ENCODE results near the gene SUGP2. TPM values are rescaled to one million over a fixed set of nuclear protein-coding genes. Genes with fewer than 3 reads are reported as not detected.
A peak's percentile ranks its signal among the peaks of the same experiment; 100 is the strongest.

SUGP2 gene
- total RNA-seq, 1 donor from 2014 or later: 19.8 TPM

GRCh38 chr19:18949858-18950257 lies 83.5 kb downstream of the SUGP2 start:
- no peaks in the 10 kb centered on the region for H3K9me3 ChIP-seq (ENCODE audit: control insufficient read depth in 3 of 3, low read length in 3 of 3)
- H3K4me1 ChIP-seq (ENCODE audit: control insufficient read depth in 3 of 3, insufficient read depth in 3 of 3, low read length in 3 of 3): peaks cover 0 to 5% (median 3%) of the 10 kb centered on the region in 3 donors
- no peaks in the 10 kb centered on the region for H3K27me3 ChIP-seq (ENCODE audit: control insufficient read depth in 3 of 3, insufficient read depth in 3 of 3, low read length in 3 of 3)
- no peak overlapping the region for H3K27ac ChIP-seq (ENCODE audit: low read depth, low read length)
- H3K9ac ChIP-seq (ENCODE audit: low read depth in 1 of 3, low read length in 3 of 3): no peak overlapping the region
- no peak overlapping the region for H3K4me3 ChIP-seq (ENCODE audit: low read length in 3 of 3)
- peaks cover 7 to 12% (median 12%) of the 10 kb centered on the region in 3 donors for H3K36me3 ChIP-seq (ENCODE audit: control insufficient read depth in 3 of 3, insufficient read depth in 3 of 3, low read length in 3 of 3)

DNA sequence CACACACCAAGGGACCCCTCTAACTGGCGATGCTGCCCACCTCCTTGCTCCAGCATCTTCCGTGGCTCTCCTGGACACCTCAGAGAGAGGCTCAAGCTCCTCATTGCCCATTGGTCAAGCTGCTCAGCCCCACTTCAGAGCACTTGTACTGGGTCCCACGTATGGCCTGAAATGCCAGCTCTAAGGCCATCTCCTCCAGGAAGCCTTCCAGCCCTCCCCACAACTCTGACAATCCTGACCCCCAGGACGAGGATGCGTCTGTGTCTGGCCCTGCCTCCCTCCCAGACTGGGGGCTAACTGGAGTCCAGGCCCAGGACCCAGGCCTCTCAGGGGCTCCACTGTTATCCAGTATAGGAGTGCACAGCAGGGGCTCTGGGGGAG lies 84.4 kb downstream of the SUGP2 start:
- Histone ChIP-seq H3K9ac (ENCODE audit: low read depth in 1 of 3, low read length in 3 of 3) (no peak overlapping the region), H3K27me3 (ENCODE audit: control insufficient read depth in 3 of 3, insufficient read depth in 3 of 3, low read length in 3 of 3) (no peaks in the 10 kb centered on the region), H3K36me3 (ENCODE audit: control insufficient read depth in 3 of 3, insufficient read depth in 3 of 3, low read length in 3 of 3) (peaks cover 7 to 12% (median 12%) of the 10 kb centered on the region in 3 donors), H3K4me3 (ENCODE audit: low read length in 3 of 3) (no peak overlapping the region), H3K27ac (ENCODE audit: low read depth, low read length) (no peak overlapping the region), H3K4me1 (ENCODE audit: control insufficient read depth in 3 of 3, insufficient read depth in 3 of 3, low read length in 3 of 3) (peaks cover 0 to 5% (median 3%) of the 10 kb centered on the region in 3 donors), H3K9me3 (ENCODE audit: control insufficient read depth in 3 of 3, low read length in 3 of 3) (no peaks in the 10 kb centered on the region)

DNA sequence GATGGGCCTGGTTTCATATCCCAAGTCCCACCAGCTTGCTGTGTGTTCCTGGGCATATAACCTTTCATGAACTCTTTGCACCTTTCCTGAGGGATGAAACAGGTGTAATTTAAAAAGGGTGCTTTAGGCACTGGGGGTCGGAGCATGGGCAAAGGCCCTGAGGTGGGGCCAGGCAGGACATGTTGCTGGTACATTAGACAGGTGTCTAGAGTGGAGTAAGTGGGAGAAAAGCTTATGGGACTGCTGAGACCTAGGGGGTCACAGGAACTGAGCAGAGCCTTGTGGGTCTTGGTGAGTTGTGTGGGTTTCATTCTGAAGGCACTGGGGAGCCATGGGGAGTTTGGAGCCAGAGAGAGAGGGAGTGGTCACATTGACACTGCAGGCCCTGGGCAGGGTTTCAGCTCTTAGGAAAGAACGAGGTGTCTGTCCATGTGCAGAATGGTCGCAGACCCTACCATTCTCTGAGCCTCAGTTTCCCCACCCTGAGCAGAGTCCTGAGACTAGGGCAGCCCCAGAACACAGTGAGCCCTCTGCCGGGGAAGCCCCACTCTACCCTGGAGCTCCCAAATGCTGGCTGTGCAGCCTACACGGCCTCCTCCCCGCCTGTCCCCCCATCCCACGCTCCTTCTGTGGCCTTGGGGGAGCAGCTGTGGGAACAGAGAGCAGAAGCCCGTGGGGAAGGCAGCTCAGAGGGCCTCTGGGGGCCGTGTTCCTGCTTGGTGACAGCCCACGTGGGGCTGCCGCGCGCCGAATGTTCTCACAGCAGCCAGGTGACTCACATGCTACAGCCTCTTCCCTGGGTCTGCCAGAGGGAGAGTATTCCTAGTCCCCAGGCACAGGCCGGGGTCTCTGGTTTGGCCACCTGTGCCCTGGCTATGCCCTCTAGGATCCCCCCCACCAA lies 85.0 kb downstream of the SUGP2 start:
- H3K27me3 ChIP-seq (ENCODE audit: control insufficient read depth in 3 of 3, insufficient read depth in 3 of 3, low read length in 3 of 3): no peaks in the 10 kb centered on the region
- peaks cover 7 to 12% (median 12%) of the 10 kb centered on the region in 3 donors for H3K36me3 ChIP-seq (ENCODE audit: control insufficient read depth in 3 of 3, insufficient read depth in 3 of 3, low read length in 3 of 3)
- H3K9ac ChIP-seq (ENCODE audit: low read depth in 1 of 3, low read length in 3 of 3): no peak overlapping the region
- no peaks in the 10 kb centered on the region for H3K9me3 ChIP-seq (ENCODE audit: control insufficient read depth in 3 of 3, low read length in 3 of 3)
- peaks cover 0 to 3% (median 2%) of the 10 kb centered on the region in 3 donors for H3K4me1 ChIP-seq (ENCODE audit: control insufficient read depth in 3 of 3, insufficient read depth in 3 of 3, low read length in 3 of 3)
- H3K4me3 ChIP-seq (ENCODE audit: low read length in 3 of 3): no peak overlapping the region
- H3K27ac ChIP-seq (ENCODE audit: low read depth, low read length): no peak overlapping the region

DNA sequence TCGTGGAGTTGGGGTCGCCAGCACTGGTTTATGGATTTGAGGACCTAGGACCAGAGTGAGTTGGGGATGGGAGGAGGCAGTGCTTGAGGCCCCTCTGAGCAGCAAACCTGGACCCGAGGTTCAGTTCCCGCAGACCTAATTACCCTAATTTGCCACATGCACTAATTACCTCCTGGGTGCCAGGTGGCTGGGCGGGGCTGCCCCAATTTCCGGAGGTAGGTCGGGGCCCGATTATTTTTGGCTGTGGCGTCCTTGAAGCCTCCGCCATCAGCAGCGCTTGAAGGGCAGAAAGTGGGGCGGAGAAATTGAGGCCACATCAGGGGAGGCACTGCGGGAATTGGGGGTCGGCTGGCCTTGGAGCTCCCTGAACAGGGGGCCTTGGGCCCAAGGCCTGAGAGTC lies 86.4 kb downstream of the SUGP2 start:
- Histone ChIP-seq H3K9me3 (ENCODE audit: control insufficient read depth in 3 of 3, low read length in 3 of 3) (no peaks in the 10 kb centered on the region), H3K27ac (ENCODE audit: low read depth, low read length) (no peak overlapping the region), H3K4me3 (ENCODE audit: low read length in 3 of 3) (no peak overlapping the region), H3K27me3 (ENCODE audit: control insufficient read depth in 3 of 3, insufficient read depth in 3 of 3, low read length in 3 of 3) (no peaks in the 10 kb centered on the region), H3K9ac (ENCODE audit: low read depth in 1 of 3, low read length in 3 of 3) (no peak overlapping the region), H3K4me1 (ENCODE audit: control insufficient read depth in 3 of 3, insufficient read depth in 3 of 3, low read length in 3 of 3) (peaks cover under 1 to 2% (median under 1%) of the 10 kb centered on the region in 3 donors), H3K36me3 (ENCODE audit: control insufficient read depth in 3 of 3, insufficient read depth in 3 of 3, low read length in 3 of 3) (peaks cover 7 to 12% (median 12%) of the 10 kb centered on the region in 3 donors)

DNA sequence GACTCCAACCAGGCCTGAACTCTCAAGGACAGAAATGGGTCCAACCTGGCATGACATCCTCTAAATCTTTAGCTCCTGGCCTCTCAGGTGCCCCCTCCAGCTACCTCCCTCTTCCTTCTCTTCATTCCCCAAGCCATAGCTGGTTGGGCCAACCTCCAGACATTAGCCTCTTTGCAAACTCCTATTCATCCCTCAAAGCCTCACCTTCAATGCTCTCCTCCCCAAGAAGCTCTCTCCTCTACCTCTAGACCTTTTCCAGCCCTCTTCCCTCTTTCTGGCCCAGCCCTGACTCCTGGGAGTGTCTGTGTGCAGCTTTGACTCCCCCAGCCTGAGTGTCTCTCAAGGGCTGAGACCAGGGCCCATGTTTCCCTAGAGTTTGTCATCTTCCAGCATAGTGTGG lies 87.0 kb downstream of the SUGP2 start:
- no peak overlapping the region for H3K4me3 ChIP-seq (ENCODE audit: low read length in 3 of 3)
- H3K4me1 ChIP-seq (ENCODE audit: control insufficient read depth in 3 of 3, insufficient read depth in 3 of 3, low read length in 3 of 3): peaks cover 6 to 8% (median 6%) of the 10 kb centered on the region in 3 donors
- no peak overlapping the region for H3K9ac ChIP-seq (ENCODE audit: low read depth in 1 of 3, low read length in 3 of 3)
- no peaks in the 10 kb centered on the region for H3K9me3 ChIP-seq (ENCODE audit: control insufficient read depth in 3 of 3, low read length in 3 of 3)
- H3K27ac ChIP-seq (ENCODE audit: low read depth, low read length): no peak overlapping the region
- no peaks in the 10 kb centered on the region for H3K27me3 ChIP-seq (ENCODE audit: control insufficient read depth in 3 of 3, insufficient read depth in 3 of 3, low read length in 3 of 3)
- peaks cover 7 to 12% (median 12%) of the 10 kb centered on the region in 3 donors for H3K36me3 ChIP-seq (ENCODE audit: control insufficient read depth in 3 of 3, insufficient read depth in 3 of 3, low read length in 3 of 3)

GRCh38 chr19:18945297-18945696 lies 88.0 kb downstream of the SUGP2 start:
- peaks cover 7 to 12% (median 12%) of the 10 kb centered on the region in 3 donors for H3K36me3 ChIP-seq (ENCODE audit: control insufficient read depth in 3 of 3, insufficient read depth in 3 of 3, low read length in 3 of 3)
- no peak overlapping the region for H3K9ac ChIP-seq (ENCODE audit: low read depth in 1 of 3, low read length in 3 of 3)
- H3K9me3 ChIP-seq (ENCODE audit: control insufficient read depth in 3 of 3, low read length in 3 of 3): no peaks in the 10 kb centered on the region
- no peaks in the 10 kb centered on the region for H3K27me3 ChIP-seq (ENCODE audit: control insufficient read depth in 3 of 3, insufficient read depth in 3 of 3, low read length in 3 of 3)
- peaks cover 7 to 9% (median 8%) of the 10 kb centered on the region in 3 donors for H3K4me1 ChIP-seq (ENCODE audit: control insufficient read depth in 3 of 3, insufficient read depth in 3 of 3, low read length in 3 of 3)
- H3K27ac ChIP-seq (ENCODE audit: low read depth, low read length): no peak overlapping the region
- H3K4me3 ChIP-seq (ENCODE audit: low read length in 3 of 3): no peak overlapping the region

DNA sequence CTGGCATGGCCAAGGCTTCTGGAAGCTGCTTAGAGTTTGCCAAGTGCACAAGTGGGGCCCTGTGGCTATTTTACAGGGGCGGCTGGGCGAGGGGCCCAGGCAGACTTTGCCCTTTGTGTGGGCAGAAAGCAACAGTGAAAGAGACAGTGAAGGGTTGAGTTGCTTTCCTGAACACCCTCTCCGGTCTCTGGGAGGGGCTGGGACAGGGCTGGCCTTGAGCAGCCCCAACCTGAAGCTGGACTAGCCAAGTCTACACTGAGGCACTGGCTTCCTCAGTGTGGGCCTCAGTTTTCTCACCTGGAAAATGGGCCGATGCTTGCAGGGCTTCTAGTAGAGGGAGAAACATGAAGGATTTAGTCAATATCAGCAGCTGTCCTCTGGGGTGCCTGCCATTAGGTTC lies 89.9 kb downstream of the SUGP2 start:
- Histone ChIP-seq H3K9ac (ENCODE audit: low read depth in 1 of 3, low read length in 3 of 3) (peak overlapping the region in 1 of 3 donors; percentile 16), H3K9me3 (ENCODE audit: control insufficient read depth in 3 of 3, low read length in 3 of 3) (no peaks in the 10 kb centered on the region), H3K4me3 (ENCODE audit: low read length in 3 of 3) (no peak overlapping the region), H3K4me1 (ENCODE audit: control insufficient read depth in 3 of 3, insufficient read depth in 3 of 3, low read length in 3 of 3) (peaks cover 18 to 23% (median 21%) of the 10 kb centered on the region in 3 donors), H3K27ac (ENCODE audit: low read depth, low read length) (no peak overlapping the region), H3K27me3 (ENCODE audit: control insufficient read depth in 3 of 3, insufficient read depth in 3 of 3, low read length in 3 of 3) (no peaks in the 10 kb centered on the region), H3K36me3 (ENCODE audit: control insufficient read depth in 3 of 3, insufficient read depth in 3 of 3, low read length in 3 of 3) (peaks cover 7 to 12% (median 10%) of the 10 kb centered on the region in 3 donors)

- Histone ChIP-seq H3K4me3 (ENCODE audit: low read length in 3 of 3) (no peak overlapping the region), H3K27me3 (ENCODE audit: control insufficient read depth in 3 of 3, insufficient read depth in 3 of 3, low read length in 3 of 3) (no peaks in the 10 kb centered on the region), H3K27ac (ENCODE audit: low read depth, low read length) (no peak overlapping the region), H3K36me3 (ENCODE audit: control insufficient read depth in 3 of 3, insufficient read depth in 3 of 3, low read length in 3 of 3) (peaks cover 11 to 13% (median 11%) of the 10 kb centered on the region in 3 donors), H3K9ac (ENCODE audit: low read depth in 1 of 3, low read length in 3 of 3) (no peak overlapping the region), H3K9me3 (ENCODE audit: control insufficient read depth in 3 of 3, low read length in 3 of 3) (no peaks in the 10 kb centered on the region), H3K4me1 (ENCODE audit: control insufficient read depth in 3 of 3, insufficient read depth in 3 of 3, low read length in 3 of 3) (peaks cover 18 to 26% (median 21%) of the 10 kb centered on the region in 3 donors)
Measured at GRCh38 chr19:18942692-18943091, 90.6 kb downstream of the SUGP2 start.

- Histone ChIP-seq H3K4me3 (ENCODE audit: low read length in 3 of 3) (peak overlapping the region; percentile 52 to 68 (median 57)), H3K9ac (ENCODE audit: low read depth in 1 of 3, low read length in 3 of 3) (peak overlapping the region in 1 of 3 donors; percentile 75), H3K27ac (ENCODE audit: low read depth, low read length) (peak overlapping the region; percentile 60)
Measured at GRCh38 chr19:18941628-18942354, 91.5 kb downstream of the SUGP2 start.

More at GRCh38 chr19:18941628-18942354, 91.5 kb downstream of the SUGP2 start:
- Histone ChIP-seq H3K36me3 (ENCODE audit: control insufficient read depth in 3 of 3, insufficient read depth in 3 of 3, low read length in 3 of 3) (peaks cover 10 to 13% (median 12%) of the 10 kb centered on the region in 3 donors), H3K27me3 (ENCODE audit: control insufficient read depth in 3 of 3, insufficient read depth in 3 of 3, low read length in 3 of 3) (no peaks in the 10 kb centered on the region), H3K9me3 (ENCODE audit: control insufficient read depth in 3 of 3, low read length in 3 of 3) (no peaks in the 10 kb centered on the region), H3K4me1 (ENCODE audit: control insufficient read depth in 3 of 3, insufficient read depth in 3 of 3, low read length in 3 of 3) (peaks cover 18 to 26% (median 21%) of the 10 kb centered on the region in 3 donors)

All from skeletal muscle tissue (tissue), 4 donors.